Measurements from ENCODE around the gene HAP1.

- TF ChIP-seq CTCF (IDR thresholded peaks at IDR 0.05), result no peak
- TF ChIP-seq POLR2A (IDR thresholded peaks at IDR 0.05), result no peak
Measured at GRCh38 chr17:41751288-41751687, 16.8 kb upstream of the HAP1 start.
